ENCODE data around the gene SDE2.
"Not testable (repeated sequence)": the region's sequence is repeated elsewhere in the genome, so short reads cannot be mapped to it uniquely, and the experiment has no call there.

DNA sequence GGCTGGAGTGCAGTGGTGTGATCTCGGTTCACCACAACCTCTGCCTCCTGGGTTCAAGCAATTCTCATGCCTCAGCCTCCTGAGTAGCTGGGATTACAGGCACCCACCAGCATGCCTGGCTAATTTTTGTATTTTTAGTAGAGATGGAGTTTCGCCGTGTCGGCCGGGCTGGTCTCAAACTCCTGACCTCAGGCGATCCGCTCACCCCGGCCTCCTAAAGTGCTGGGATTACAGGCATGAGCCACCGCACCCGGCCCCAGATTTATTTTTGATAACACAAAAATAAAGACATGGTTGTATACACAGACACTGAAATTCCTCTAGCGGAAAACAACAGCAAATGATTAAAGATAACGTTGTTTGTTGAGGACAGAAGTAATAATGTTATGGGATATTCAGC is 24.0 kb downstream of the SDE2 start:
- TF ChIP-seq POLR2AphosphoS5 (IDR thresholded peaks at IDR 0.05; ENCODE audit: low read depth, low read length); TAF1 (IDR thresholded peaks at IDR 0.05; ENCODE audit: borderline replicate concordance, low read depth, low read length): not testable (repeated sequence)

Measured in GM12892 (cell line).